GM15510 (cell line): ENCODE measurements around the gene SCN8A.

Experiments
- POLR2A ChIP-seq: IDR thresholded peaks from 3 replicates; pipeline ENCODE4 v1.6.1; 2011; ENCODE audit warnings: borderline replicate concordance; ENCODE audit not compliant: insufficient read length; ENCODE audit errors: extremely low read depth

The SCN8A gene

GRCh38 chr12:51620448-51620847 is 29.4 kb downstream of the SCN8A start:
- no peak for TF ChIP-seq POLR2A

DNA sequence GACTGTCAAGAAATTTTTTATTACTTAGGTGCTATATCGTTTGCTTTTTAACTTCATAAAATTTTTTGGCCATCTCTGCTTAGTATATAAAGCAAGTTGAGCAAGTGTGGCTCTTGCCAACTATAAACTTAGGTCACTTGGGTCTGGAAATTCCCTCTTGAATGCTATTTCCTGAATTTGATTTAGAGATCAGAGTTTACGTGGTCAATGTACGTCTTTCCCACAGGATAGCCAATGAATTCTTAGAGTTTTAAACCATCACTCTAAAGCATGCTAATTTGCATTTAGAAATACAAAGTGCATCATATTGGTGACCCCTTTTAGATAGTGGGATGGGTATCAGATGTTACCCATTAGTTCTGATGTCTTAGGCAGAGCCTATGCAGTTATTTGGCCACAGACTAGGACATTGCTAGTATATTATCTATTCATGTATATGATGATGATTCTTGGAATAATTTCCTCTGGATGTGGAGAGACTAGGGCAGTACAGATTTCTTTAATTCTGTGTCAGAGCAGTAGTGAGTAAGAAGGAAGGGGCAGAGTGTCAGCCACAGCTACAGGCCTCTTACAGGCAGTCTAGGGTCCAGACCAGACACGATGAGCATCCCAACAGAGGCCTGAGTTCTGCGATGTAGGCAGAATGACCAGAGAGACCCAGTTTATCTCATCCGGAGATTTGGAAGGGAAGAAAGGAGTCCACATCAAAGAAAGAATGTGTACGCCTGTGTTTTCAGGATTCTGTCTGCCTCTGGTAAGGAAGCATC is 30.3 kb downstream of the SCN8A start:
- no peak for TF ChIP-seq POLR2A

- no peak for TF ChIP-seq POLR2A
Observed at GRCh38 chr12:51622564-51622963, 31.5 kb downstream of the SCN8A start.

- TF ChIP-seq POLR2A: no peak
Observed at GRCh38 chr12:51625370-51625769, 34.3 kb downstream of the SCN8A start.

- TF ChIP-seq POLR2A: no peak
Observed at GRCh38 chr12:51626115-51626514, 35.1 kb downstream of the SCN8A start.

DNA sequence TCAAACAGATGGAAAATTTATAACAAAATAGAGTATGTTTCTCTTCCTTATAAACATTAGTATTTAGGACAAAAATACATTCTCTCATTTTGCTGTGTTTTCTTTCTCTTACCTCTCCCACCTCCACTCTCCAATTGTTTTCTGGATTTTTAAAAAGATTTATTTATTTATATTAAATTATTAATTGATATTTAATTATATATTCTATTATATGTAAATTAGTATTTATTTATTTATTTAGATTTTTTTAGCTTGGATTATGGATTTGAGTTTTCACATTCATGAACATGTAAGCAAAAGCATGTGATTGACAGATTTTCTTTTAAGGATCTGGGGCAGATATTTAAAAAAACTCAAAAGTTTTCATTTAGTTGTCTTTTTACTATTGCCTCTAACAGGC is 35.6 kb downstream of the SCN8A start:
- TF ChIP-seq POLR2A: no peak

- no peak for TF ChIP-seq POLR2A
Observed at GRCh38 chr12:51630256-51630880, 39.3 kb downstream of the SCN8A start.

GRCh38 chr12:51630986-51631385 is 40.0 kb downstream of the SCN8A start:
- no peak for TF ChIP-seq POLR2A

- TF ChIP-seq POLR2A: no peak
Observed at GRCh38 chr12:51631591-51631990, 40.6 kb downstream of the SCN8A start.

DNA sequence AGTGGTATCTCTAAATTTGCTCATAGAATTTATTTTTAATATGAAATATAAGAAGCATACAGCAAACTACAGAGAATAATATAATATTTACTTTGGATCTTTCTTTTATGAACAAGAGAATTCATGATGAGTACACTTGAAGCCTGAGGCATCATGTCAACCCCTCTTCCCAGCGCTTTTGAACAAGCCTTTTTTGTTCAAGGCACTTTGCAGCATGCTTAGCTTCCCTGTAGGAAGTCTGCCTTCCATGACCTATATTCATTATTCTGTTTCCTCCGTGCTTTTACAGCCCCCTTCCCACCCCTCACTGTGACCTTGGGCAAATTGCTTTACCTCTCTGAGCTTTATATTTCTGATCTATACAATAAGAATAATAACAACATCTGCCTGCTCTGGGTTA is 41.6 kb downstream of the SCN8A start:
- TF ChIP-seq POLR2A: no peak

GRCh38 chr12:51635346-51635745 is 44.3 kb downstream of the SCN8A start:
- TF ChIP-seq POLR2A: no peak

DNA sequence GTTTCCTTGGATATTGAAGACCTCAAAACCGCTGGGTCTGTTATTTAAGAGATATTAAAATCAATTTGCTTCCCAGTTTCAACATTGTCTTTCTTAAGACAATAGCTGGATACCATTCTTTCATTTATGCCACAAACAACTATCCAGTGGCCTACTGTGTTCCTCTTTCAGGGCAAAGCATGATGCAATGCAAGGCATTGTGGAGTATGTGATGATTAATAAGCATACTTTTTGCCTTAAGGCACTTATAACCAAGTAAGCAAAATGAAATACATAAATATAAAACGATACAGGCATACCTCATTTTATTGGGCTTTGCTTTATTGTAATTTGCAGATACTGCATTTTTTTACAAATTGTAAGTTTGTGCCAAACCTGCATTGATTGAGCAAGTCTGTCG is 45.5 kb downstream of the SCN8A start:
- TF ChIP-seq POLR2A: no peak

GRCh38 chr12:51636986-51637385 is 46.0 kb downstream of the SCN8A start:
- no peak for TF ChIP-seq POLR2A

DNA sequence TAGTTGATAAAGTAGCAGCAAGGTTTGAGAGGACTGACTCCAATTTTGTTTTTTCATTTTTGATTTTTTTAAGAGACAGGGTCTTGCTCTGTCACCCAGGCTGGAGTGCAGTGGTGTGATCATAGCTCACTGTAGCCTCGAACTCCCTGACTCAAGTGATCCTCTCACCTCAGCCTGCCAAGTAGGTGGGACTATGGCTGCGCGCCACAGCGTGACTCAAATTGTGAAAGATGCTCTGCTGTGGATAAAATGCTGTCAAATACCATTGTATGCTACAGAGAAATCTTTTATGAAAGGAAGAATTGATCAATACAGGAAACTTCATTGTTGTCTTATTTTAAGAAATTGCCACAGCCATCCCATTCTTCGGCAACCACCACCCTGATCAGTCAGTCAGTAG is 48.3 kb downstream of the SCN8A start:
- no peak for TF ChIP-seq POLR2A

- TF ChIP-seq POLR2A: no peak
Observed at GRCh38 chr12:51642286-51642685, 51.3 kb downstream of the SCN8A start.

DNA sequence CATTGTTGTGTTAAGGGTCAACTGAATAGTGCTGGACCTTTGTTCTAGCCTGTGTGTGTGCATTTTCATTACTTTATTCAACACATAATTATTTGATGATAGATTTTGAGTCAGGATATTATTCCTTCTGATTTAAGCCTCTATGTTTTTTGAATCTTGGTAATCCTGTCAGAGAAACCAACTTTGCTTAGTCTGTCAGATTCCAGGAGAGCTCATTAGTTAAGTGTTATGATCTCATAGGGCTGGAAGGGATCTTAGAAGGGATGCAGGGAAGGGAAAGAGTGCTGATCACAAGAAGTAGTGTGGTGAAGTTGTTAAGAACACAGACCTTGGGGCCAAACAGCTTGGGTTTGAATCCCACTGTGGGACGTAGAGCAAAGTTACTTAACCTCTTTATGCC is 52.9 kb downstream of the SCN8A start:
- no peak for TF ChIP-seq POLR2A
